DMS114 treated with DMSO at 0.1 percent for 48 hours (cell line): ENCODE measurements around the gene RFWD3.
A peak's percentile ranks its signal among the peaks of the same experiment; 100 is the strongest.
"Not testable (repeated sequence)": the region's sequence is repeated elsewhere in the genome, so short reads cannot be mapped to it uniquely, and the experiment has no call there.

ENCODE experiments used
- DNase-seq: peaks from one replicate; lab custom pipeline; 2025; ENCODE audit not compliant: unreplicated experiment; lab: John Stamatoyannopoulos, UW

RFWD3 gene, protein sequence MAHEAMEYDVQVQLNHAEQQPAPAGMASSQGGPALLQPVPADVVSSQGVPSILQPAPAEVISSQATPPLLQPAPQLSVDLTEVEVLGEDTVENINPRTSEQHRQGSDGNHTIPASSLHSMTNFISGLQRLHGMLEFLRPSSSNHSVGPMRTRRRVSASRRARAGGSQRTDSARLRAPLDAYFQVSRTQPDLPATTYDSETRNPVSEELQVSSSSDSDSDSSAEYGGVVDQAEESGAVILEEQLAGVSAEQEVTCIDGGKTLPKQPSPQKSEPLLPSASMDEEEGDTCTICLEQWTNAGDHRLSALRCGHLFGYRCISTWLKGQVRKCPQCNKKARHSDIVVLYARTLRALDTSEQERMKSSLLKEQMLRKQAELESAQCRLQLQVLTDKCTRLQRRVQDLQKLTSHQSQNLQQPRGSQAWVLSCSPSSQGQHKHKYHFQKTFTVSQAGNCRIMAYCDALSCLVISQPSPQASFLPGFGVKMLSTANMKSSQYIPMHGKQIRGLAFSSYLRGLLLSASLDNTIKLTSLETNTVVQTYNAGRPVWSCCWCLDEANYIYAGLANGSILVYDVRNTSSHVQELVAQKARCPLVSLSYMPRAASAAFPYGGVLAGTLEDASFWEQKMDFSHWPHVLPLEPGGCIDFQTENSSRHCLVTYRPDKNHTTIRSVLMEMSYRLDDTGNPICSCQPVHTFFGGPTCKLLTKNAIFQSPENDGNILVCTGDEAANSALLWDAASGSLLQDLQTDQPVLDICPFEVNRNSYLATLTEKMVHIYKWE

DNA sequence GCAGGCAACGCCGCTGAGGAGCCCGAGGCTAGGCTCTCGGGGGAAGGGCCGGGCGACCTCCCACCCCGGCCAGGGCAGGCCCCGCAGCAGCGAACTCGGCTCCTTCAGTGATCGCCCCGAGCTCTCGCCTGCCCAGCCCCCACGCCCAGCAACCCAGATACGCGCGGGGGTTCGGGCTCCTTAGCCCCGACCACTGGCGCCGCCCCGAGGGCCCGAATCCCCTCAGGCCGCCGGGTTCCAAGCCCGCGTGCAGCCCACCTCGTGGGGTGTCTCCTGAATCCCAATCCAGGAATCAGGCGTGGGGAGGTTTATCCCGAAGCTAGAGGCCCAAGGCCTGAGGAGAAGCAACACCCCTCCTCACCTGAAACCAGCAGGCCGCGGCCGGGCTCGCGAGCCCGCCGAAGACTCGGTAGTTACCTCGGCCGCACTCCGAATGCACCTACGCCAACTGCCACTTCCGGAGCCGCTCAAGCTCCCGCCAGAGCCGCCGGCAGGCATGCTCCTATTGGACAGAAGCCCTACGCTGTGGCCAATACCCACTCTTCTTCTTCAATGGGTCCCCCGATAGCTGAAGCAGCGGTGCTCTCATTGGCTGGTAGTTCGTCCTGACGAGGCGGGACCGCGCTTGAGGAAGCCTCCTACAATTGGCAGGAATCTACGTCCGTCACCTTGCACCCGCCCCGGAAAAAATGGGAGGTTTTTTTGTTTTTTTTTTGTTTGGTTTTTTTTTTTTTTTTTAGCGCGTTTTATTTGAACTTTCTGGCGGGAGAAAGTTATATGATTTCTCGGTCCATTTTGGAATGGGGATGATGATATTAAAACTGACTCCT lies at the start of gene RFWD3:
RFWD3 (minus strand) TSS at position 453 of the 830 bp plus-strand sequence. CDS start 5,428 bp downstream, outside the sequence.
- peak; percentile 98 for DNase-seq

DNA sequence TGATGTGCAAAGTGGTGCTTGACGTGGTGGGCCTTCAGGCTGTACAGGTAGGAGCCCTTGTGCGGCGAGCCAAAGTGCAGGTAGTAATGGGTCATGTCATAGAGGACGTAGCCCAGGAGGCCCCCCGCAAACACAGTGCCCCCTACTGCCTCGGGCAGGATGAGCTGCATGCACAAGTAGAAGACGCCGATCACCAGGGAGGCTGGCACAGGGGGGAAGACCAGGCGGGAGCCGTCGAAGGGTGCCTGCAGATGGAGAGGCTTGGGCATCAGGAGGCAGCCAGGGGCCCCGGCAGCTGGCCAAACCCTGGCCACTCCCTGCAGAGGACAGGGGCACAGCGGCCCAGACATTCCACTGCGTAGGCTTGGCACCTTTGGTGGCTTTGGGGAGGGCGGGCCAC lies 49.7 kb upstream of the RFWD3 start:
- DNase-seq: no peak

DNA sequence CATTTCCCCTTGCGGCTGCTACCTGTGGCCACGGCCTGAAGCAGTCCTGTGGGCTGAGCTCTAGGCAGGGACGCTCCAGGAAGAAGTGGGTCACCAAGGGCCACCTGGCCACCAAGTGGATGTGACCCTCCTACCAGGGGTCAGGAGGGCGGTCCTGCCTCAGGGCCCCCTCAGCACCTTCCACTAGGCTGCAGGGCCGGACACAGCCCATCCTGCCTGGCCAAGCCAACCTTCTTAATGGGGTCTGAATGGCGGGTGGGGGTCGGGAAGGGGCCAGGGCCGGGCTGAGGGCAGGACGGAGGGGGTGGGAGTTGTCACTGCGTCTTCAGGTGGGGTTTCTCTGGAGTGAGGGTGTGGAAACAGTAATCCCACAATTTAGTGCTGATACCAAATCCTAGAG lies 47.2 kb upstream of the RFWD3 start:
- DNase-seq: no peak

DNA sequence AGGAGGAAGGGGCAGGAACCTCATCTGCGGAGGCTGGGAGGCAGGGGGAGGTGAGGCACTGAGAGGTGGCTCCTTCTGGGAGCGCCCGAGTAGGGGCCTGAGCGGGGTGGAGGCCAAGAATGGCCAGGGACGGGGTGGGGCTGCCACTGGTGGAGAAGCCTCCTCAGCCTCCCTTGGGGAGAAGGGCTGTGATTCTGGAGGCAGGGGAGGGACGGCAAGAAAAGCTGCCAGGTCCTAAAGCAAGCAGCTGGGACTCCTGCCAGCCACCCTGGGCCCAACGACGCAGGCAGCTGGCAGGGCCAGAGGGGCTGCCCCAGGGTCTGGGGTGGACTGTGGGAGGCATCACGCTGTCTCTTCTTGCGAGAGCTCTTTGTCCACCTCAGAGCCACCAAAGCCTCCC lies 46.6 kb upstream of the RFWD3 start:
- no peak for DNase-seq

DNA sequence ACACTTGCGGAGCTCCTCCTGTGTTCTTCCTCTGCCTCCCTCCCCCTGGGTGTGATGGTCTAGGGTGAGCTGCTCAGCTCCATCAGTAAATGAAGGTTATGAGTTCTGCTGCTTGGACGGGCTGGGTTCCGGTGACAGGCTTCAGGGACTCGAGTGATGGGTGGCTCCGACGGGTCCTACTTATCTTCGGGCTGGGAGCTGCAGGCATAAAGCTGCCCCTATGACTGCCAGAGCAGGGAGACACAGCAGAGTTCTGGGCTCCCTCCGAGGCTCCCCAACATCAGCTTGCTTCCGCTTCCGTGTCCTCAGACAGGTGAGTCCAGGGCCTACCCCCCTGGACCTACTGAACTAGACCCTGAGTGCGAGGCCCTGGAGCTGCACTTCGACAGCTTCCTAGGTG lies 45.3 kb upstream of the RFWD3 start:
- no peak for DNase-seq

DNA sequence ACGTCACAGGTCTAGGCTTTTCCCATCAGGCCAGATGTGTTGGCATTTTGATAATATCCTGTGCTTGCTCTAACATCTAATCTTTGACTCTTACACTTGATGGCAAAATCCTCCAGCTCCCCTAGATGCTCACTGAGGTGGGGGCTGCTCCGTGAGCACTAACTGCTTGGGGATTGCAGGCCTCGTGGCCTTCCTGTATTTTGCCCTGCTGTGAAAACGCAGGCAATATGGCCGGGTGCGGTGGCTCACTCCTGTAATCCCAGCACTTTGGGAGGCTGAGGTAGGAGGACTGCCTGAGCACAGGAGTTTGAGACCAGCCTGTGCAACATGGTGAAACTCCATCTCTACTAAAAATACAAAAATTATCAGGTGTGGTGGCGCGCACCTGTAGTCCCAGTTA lies 43.7 kb upstream of the RFWD3 start:
- DNase-seq: no peak

DNA sequence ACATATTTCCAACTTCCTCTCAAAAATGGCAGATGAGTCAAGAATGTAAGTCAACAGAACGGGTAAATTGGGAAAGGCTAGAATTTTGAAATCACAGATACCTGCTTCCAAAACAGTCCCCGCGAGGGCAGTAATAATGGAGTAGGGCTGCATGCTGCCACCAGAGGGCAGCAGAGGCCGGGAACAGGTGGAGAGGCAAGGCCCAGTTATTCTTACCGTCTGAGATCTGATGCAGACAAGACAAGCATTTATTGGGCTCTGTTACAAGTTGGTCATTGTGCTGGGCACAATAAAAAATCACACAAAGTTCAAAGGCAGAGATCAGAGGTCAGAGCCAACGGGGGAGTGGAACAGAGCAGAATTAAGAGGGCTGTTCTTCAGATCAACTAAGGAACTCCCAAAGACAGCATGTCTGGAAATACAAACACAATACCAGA lies 42.8 kb upstream of the RFWD3 start:
- DNase-seq: peak; percentile 65

DNA sequence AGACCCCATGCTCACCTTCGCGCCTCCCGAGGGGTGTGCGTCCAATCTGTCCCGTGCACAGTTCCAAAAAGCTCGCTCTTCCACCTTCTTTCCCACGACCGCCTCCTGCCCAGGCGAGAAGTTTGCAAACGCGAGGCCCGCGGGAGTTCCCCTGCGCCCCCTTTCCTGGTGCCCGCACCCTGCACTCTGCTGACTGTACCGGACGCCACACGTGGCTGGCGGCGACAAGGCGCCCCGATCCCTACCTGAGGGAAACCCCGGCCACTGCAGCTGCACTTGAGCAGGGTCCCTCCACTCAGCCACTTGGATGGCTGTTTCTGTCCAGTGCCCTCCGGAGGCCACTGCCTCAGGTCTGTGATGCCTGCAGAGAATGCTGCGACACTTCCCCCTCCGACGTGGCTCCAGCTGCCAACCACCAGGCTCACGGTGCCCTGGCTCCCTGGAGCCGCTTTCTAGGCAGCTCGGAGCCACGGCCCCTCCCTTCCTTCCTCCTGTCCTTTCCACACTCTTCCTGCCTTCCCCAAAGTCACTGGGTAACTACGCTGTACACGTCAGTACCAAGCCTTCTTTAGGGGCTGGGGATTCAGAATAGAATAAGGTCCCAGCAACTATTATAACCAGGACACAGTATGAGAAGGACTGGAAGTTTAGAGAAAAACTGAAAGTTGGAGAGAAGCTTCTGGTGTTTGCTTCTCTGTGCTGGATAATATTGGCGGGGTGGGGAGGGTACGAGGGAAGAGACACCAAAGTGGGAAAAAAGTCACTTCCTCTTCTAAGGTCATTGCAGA lies 34.0 kb upstream of the RFWD3 start, which contains the start of gene MLKL:
MLKL (minus strand) TSS at position 425 of the 788 bp plus-strand sequence. CDS start 5,105 bp downstream, outside the sequence.
- peak; percentile 28 for DNase-seq

DNA sequence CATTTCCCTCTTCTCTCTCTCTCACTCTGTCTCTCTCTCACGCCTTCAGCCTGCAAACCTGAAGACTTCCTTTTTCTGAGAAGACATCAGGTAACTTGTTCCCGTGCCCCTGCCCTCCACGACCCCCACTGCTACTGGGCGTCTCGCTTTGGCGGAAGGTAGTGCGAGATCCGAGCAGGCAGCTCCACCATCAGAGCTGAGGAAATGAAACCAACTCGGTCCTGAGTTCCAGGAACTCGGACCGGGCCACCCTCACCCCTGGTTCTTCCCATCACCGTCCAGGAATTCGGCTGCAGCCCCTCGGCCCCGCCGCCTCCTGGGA lies 33.4 kb upstream of the RFWD3 start:
- no peak for DNase-seq

DNA sequence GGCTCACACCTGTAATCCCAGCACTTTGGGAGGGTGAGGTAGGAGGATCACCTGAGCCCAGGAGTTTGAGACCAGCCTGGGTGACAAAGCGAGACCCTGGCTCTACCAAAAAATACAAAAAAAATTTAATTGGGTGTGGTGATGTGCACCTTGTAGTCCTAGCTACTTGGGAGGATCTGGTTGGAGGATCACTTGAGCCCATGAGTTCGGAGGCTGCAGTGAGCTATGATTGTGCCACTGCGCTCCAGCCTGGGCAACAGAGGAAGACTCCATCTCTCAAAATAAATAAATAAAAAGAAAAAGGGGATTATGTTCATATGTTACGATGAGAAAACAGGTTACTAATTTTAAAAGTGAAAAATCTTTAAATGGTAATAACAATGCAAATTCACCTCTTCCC lies 33.0 kb upstream of the RFWD3 start:
- DNase-seq: no peak

DNA sequence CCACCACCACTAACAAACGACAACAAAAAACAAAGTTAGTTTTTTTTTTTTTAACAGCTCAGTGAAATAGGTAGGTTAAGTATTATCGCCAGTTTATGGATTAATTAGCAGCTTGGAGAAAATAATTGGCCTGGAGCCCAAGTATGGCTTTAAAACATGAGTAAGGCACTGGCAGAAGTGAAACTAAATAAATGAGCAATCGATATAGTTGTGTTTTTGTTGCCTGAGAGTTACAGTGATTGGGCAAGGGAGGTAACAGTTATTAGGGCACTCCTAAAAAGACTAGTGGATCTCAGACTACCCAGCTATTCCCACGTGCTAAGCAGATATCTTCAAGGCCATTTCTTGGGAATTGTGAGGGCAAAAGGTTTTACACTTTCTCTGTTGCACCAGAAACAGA lies 31.5 kb upstream of the RFWD3 start:
- DNase-seq: no peak

DNA sequence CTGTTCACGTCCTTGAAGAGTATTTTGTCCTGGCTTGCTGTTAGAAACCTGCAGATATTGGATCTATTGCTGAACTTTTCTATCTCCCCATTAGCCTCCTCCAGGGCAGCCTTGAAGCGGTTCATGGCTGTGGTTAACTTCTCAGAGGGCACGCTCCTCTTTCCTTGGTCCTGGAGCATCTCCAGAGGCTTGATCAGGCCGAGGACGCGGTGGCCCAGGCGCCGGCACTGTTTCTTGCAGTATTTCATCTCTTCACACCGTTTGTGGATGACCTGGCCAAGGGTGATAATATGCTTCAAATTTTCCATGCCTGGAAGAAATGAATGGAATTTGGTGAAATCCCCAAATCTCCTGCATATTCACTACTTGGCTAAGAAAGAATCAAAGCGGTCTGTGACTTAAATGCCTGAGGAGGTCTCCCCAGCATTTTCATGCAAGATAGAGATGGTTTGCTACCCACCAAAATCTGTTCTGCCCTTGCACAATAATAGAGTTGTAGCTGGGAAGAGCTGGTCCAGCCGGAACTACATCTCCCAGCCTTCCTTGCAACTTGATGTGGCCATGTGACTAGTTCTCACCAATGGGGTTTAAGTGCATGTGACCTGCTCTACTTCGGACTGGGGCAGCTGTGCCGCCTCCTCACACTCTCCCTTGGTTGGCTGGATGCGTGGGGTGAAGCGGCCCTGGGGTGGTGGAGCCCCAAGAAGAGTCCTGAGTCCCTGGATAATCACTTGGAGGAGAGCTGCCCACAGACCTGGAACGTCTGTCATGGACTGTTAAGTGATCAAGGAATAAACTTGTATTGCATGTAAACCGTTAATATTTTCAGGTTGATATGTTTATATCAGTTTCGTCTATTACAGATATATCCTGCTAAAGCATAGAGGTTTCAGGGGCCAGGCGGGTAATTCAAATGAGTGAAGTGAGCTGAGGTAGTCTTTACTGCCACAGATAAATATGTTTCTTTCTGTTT lies 29.1 kb upstream of the RFWD3 start:
- DNase-seq: peak; percentile 95

DNA sequence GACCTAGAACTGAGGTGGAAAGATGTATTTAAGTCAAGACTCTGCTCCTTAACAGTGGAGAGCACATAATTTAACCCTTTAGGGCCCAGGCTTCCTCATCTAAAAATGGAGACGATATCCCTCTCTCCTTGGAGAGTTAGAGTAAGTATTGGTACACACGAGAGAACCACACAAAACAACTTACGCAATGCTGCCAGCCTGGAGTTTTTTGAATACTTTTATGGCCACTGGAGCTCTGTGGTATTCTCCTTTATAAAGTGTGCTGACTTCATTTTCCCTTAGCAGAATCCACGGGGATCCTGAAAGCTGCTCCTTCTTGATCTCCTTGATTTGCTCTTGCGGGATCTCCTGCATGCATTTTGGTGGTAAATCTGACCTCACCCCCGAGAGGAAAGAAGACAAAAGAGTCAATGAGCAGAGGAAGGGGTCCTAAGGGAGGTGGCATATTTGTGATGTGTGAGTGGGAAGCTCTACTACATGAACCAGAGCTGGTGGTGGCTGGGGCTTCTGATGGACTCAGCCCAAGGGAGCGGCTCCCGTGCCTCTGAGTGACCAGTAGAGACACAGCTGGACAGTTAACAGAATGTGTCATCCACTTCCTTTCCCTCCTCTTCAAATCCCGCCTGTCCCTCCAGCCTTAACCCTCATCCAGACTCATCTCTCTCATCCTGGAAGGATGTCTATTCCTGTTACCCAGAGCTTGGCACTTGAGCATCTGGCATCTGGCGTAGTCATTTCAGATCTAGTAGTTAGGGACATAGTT lies 24.6 kb upstream of the RFWD3 start:
- DNase-seq: no peak

DNA sequence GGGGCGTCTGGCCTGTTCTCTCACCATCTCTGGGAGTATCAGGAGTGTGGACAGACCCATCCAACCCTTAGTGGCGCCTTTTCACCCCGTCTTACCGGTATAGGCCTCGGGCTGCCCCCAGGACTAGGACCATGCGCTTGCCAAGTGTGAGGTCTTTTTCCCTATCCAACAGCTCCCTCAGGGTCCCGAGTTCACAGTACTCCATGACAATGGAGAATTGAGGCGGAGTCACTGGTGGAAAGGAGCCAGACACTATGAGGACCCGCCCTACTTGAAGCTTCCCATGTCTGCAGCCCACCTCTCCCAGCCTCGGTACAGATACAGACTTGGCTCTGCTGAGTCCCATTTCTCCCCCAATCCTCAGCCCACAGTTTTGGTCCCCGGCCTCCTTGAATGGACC lies 15.9 kb upstream of the RFWD3 start:
- DNase-seq: no peak

DNA sequence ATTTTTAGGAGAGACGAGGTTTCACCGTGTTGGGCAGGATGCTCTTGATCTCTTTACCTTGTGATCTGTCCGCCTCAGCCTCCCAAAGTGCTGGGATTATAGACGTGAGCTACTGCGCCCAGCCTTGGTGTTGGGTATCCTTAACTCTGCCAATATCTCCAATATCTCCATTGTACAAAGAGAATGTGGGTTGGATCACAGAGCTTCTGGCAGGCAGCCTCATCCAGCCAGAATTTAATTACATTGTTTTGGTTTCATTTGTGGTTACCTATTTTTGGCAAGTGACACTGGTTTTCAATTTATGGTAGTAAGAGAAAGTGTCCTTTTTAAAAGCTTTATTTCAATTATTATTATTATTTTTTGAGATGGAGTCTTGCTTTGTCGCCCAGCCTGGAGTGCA lies 14.0 kb upstream of the RFWD3 start:
- DNase-seq: no peak

DNA sequence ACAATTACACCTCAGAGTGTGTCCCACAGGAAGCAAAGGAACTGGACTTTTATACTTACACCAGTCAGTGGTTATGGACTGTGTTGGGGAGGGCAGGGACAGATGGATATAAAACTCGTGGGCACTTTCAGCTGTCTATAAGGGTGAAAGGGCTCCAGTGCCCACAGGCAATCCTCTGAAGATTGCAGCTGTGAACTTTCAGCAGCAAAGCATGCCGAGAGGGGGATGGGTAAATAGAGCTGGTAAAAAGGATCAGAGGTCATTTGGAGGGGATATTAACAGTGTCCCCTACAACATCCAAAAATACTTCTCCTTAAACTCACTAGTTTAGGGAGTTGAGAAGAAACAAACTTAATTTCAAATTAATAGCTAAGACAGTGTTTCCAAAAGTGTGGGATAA lies 13.3 kb upstream of the RFWD3 start:
- DNase-seq: no peak

DNA sequence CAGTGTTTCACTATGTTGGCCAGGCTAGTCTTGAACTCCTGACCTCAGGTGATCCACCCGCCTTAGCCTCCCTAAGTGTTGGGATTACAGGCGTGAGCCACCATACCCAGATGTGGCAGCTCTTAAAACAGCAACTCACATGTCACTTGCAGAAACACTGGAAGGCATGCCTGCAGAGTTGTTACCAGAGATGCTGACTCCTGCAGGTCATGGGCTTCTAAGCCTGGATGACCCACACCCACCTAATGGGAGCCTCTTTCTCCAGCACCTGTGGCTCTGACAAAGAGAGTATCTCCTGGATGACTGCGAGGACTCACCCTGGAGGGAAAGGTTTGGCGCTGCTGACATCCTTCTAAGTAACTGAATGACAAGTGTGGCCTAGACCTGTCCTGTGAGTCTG lies 11.2 kb upstream of the RFWD3 start:
- no peak for DNase-seq

DNA sequence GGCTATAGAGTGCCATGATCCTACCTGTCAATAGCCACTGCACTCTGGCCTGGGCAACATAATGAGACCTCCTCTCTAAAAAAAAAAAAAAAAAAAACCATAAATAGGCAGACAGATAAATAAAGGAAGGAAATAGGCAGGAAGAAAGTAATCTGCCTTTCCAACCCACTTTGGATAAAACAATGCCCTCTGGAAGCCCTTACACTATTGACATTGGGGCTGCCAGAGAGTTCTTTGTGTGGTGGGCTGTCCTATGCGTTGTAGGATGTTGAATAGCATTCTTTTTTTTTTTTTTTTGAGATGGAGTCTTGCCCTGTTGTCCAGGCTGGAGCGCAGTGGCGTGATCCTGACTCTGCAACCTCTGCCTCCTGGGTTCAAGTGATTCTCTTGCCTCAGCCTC lies 7.2 kb upstream of the RFWD3 start:
- no peak for DNase-seq

DNA sequence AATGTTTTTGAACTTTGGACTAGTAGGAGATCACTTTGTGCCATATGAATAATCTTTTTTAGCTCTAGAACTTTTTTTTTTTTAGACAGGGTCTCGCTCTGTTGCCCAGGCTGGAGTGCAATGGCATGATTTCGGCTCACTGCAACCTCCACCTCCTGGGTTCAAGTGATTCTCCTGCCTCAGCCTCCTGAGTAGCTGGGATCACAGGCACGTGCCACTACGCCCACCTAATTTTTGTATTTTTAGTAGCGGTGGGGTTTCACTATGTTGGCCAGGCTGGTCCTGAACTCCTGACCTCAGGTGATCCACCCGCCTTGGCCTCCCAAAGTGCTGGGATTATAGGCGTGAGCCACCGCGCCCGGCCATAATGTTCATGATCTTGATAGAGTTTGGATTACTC lies 2.2 kb upstream of the RFWD3 start:
- not testable (repeated sequence) for DNase-seq
